Fibroblast of the aortic adventitia (primary cell): ENCODE data around the gene JARID2. TPM values are rescaled to one million over a fixed set of nuclear protein-coding genes. Genes with fewer than 3 reads are reported as not detected.

Experiments used
- DNase-seq: peaks from one replicate; pipeline ENCODE4 v3.0.0-alpha.2; 2010; ENCODE audit warnings: low read depth
- H3K4me3 ChIP-seq: 2 replicates; pipeline ENCODE4 v1.5.1; 2011; ENCODE audit warnings: low read depth, mild to moderate bottlenecking, control low read depth, low read length, moderate library complexity
- total RNA-seq: library from RNA; depleted of rRNA; stranded (reverse); fragments of >200 nt; gene quantifications from 2 replicates; pipeline ENCODE4 v1.2.3, GENCODE V29; 2012; ENCODE audit warnings: low replicate concordance
- TF ChIP-seq, protein P1 (sequence below): IDR thresholded peaks from 2 replicates; pipeline ENCODE4 v1.5.1; 2011; ENCODE audit warnings: mild to moderate bottlenecking, low read length, control low read depth, inconsistent platforms; ENCODE audit not compliant: insufficient read depth

Gene JARID2
- total RNA-seq, 1 donor: 8.3 TPM

DNA sequence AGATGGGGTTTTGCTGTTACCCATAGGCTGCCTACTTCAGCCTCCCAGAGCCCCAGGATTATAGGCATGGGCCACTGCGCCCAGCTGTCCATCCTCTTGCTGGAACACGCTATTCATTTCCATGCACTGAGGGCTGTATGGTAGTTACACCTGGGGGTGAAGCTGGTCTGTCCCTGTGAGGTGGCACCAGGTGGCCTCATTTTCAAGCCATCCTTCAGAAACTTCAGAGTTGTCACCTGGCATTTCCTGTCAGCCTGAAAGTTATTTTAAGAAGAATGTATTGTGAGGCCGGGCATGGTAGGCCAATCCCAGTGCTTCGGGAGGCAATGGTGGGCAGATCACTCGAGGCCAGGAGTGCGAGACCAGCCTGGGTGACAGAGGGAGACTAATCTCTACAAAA, 269.4 kb downstream of the JARID2 start:
- no peak for DNase-seq
- TF ChIP-seq, protein P1, sequence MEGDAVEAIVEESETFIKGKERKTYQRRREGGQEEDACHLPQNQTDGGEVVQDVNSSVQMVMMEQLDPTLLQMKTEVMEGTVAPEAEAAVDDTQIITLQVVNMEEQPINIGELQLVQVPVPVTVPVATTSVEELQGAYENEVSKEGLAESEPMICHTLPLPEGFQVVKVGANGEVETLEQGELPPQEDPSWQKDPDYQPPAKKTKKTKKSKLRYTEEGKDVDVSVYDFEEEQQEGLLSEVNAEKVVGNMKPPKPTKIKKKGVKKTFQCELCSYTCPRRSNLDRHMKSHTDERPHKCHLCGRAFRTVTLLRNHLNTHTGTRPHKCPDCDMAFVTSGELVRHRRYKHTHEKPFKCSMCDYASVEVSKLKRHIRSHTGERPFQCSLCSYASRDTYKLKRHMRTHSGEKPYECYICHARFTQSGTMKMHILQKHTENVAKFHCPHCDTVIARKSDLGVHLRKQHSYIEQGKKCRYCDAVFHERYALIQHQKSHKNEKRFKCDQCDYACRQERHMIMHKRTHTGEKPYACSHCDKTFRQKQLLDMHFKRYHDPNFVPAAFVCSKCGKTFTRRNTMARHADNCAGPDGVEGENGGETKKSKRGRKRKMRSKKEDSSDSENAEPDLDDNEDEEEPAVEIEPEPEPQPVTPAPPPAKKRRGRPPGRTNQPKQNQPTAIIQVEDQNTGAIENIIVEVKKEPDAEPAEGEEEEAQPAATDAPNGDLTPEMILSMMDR: no peak
- H3K4me3 ChIP-seq: no peak overlapping the region

DNA sequence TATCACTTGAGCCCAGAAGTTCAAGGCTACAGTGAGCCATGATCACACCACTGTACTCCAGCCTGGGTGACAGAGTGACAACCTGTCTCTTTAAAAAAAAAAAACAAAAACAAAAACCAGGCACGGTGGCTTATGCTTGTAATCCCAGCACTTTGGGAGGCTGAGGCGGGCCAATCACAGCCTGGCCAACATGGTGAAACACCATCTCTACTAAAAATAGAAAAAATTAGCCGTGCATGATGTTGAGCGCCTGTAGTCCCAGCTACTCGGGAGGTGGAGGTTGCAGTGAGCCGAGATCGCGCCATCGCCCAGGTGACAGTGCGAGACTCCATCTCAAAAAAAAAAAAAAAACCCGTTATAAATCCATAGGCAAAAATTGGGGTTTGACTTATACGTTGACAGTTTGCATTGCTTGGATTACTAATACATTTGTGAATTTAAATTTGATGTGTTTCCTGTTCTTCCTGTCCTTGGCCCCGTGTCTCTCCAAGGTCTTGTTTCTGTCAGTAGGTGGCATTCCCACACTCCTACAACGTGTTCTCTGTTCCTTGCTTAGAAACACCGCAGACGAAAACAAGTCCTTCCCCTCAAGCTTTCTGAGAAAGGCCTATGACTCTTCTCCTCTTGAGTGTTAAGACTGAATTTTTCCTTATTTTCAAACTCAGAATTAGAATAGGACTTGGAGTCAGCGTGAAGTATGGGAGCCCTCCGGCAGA, 269.9 kb downstream of the JARID2 start:
- TF ChIP-seq, protein P1: no peak
- DNase-seq: no peak
- no peak overlapping the region for H3K4me3 ChIP-seq

DNA sequence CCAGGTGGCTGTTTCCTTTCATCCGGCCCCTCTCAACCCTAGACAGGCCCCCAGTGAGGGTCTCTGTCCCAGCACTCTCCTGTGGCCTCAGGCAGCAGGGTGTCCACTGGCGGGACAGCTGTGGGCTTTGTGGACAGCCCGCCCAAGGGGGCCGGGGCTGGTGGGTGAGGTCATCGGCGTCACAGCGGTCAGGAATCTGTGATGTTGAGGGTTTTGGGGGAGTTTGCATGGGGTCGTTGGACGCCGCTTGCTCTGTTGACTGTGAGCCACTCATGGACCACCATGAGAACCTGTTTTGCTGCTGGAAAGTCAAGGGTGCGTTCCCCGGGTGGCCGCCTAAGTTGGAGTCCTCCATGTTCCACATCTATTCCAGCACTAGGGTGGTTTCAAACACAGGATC, 270.5 kb downstream of the JARID2 start:
- no peak overlapping the region for H3K4me3 ChIP-seq
- TF ChIP-seq, protein P1: no peak
- no peak for DNase-seq

DNA sequence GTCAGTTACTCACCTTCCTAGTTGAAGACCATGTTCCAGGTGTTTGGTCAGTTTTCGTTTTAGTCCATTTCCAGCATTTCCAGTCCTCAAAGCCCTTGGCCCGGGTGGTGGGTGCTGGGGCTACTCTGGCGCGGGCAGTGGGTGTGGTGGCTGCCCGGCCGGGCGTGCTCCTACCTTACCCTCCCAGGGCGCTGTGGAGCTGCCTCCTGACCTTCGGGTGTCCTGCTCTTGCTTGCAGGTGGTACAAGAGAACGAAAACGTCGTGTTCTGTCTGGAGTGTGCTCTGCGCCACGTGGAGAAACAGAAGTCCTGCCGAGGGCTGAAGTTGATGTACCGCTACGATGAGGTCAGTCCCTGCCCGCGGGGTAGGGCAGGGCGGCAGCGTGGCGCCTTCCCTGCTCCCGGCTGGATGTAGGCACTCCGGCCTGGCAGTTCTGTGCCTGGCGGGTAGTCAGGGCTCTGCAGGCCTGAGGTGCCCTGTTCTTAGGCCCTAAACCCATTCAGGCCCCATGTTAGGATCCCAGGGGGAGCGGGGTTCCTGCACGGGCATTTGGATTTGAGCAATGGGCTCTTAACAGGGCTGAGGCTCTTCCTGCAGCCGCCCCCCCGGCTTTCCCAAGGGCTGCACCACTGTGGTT, 271.2 kb downstream of the JARID2 start:
- no peak for DNase-seq
- no peak overlapping the region for H3K4me3 ChIP-seq
- TF ChIP-seq, protein P1: no peak

DNA sequence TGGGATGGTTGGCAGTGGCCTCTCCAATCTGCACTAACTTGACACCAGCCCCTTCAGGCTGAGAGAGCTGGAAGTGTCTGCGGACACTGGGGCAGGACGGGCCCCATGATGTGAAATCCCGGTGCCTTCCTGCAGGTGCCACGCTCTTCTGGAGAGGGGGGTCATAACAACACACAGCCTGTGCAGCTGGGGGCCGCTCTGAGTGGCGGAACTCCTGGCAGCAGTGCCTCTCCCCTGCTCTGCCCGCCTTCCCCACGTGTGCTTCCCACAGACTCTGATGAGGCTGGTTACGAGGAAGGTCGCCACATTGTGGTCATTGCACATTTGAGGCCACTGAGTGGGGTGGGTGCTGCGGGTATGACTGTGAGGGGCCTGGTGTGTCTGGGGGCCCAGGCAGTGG, 271.7 kb downstream of the JARID2 start:
- TF ChIP-seq, protein P1: no peak
- no peak overlapping the region for H3K4me3 ChIP-seq
- no peak for DNase-seq

DNA sequence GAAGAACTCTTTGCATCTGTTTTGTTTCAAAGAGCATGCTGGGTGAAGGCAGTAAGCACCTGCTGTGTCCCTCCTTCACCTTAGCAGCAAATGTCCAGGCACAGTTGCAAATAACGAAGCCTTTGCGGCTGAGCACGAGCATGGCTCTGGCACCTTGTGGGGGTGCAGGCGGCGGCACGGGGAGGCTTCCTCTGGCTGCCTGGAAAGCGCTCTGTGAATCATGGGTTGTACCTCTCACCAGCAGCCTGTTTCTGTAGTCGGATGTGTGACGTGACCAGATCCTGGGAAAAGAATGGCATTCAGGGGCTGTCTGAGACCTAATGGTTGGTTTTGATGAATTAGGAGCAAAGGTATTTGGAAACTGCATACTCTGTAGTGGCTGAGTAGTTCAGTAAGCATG, 272.2 kb downstream of the JARID2 start:
- H3K4me3 ChIP-seq: no peak overlapping the region
- TF ChIP-seq, protein P1: no peak
- DNase-seq: no peak
